A549 (cell line): ENCODE data around the gene SMG9. TPM values are rescaled to one million over a fixed set of nuclear protein-coding genes. Genes with fewer than 3 reads are reported as not detected.

Source experiments
- ATAC-seq, 2 experiments: fragments of 200-7000 bp in 1 of 2; fragments of >200 bp in 1 of 2; cut with Nextera tagmentation in 1 of 2; cut with Tn5 transposase in 1 of 2; 3 replicates each; pipeline versions ENCODE4 v1.8.0 to v1.9.1; 2018 to 2020; ENCODE audit warnings: mild to moderate bottlenecking in 1 of 2, moderate library complexity in 1 of 2
- CTCF ChIA-PET: fragments of 300-600 bp; sonication (Branson Sonifier 250); formaldehyde crosslinking; extraction: SDS; loops from one replicate; lab custom pipeline; 2021; ENCODE audit warnings: antibody characterized with exemption, inconsistent platforms; lab: Yijun Ruan, JAX
- POLR2A ChIA-PET: fragments of 350-600 bp; formaldehyde crosslinking; extraction: SDS; loops from one replicate; lab custom pipeline; 2021; ENCODE audit warnings: antibody characterized with exemption, inconsistent platforms; lab: Yijun Ruan, JAX
- DNase-seq, 2 experiments: peaks; one replicate each; pipeline versions ENCODE4 v3.0.0 to v3.0.0-alpha.2; 2011 to 2016; ENCODE audit warnings: low read depth in 1 of 2, low spot score in 1 of 2
- FAIRE-seq: peaks from 2 replicates; lab custom pipeline; 2011; peaks lifted over from hg19 to GRCh38; lab: Jason Lieb, UNC
- H3K27ac ChIP-seq, 2 experiments: fragments of >200 bp; sonication (Bioruptor Twin); formaldehyde crosslinking; 3 replicates each; pipeline ENCODE4 v1.5.1; 2016 to 2017
- H3K4me1 ChIP-seq: fragments of >200 bp; sonication (Bioruptor Twin); formaldehyde crosslinking; 3 replicates; pipeline ENCODE4 v1.6.1; 2016
- H3K4me2 ChIP-seq: fragments of >200 bp; sonication (Bioruptor Twin); formaldehyde crosslinking; 3 replicates; pipeline ENCODE4 v1.6.1; 2016
- H3K4me3 ChIP-seq: fragments of >200 bp; sonication (Bioruptor Twin); formaldehyde crosslinking; 3 replicates; pipeline ENCODE4 v1.5.1; 2016
- H3K9me3 ChIP-seq: fragments of >200 bp; sonication (Bioruptor Twin); formaldehyde crosslinking; 3 replicates; pipeline ENCODE4 v1.6.1; 2016
- CHD2 ChIP-seq: fragments of 150-350 bp; IDR thresholded peaks from 2 replicates; pipeline ENCODE4 v1.6.1; 2014; ENCODE audit warnings: low read length; ENCODE audit not compliant: partially characterized antibody
- FOXS1 ChIP-seq: fragments of 250-450 bp; sonication (Bioruptor Pico); IDR thresholded peaks from 2 replicates; pipeline ENCODE4 v1.5.0; 2020; ENCODE audit warnings: mild to moderate bottlenecking, moderate library complexity
- HEYL ChIP-seq: fragments of 250-450 bp; sonication (Bioruptor Pico); IDR thresholded peaks from 2 replicates; pipeline ENCODE4 v1.8.0; 2021; ENCODE audit warnings: mild to moderate bottlenecking, moderate library complexity
- HOXA7 ChIP-seq: fragments of 250-450 bp; sonication (Bioruptor Pico); IDR thresholded peaks from 2 replicates; pipeline ENCODE4 v1.5.0; 2020; ENCODE audit warnings: mild to moderate bottlenecking, moderate library complexity
- JUNB ChIP-seq: fragments of >200 bp; sonication (Bioruptor Twin); formaldehyde crosslinking; IDR thresholded peaks from 2 replicates; pipeline ENCODE4 v1.6.1; 2016
- MAZ ChIP-seq: fragments of 150-350 bp; IDR thresholded peaks from 2 replicates; pipeline ENCODE4 v1.6.1; 2014; ENCODE audit warnings: antibody characterized with exemption, low read depth, low read length, borderline replicate concordance
- PHF8 ChIP-seq: fragments of 200-600 bp; sonication (generic); IDR thresholded peaks from 2 replicates; pipeline ENCODE4 v1.6.1; 2016; ENCODE audit warnings: low read depth, mild to moderate bottlenecking, antibody characterized with exemption, moderate library complexity, borderline replicate concordance
- POLR2A ChIP-seq: IDR thresholded peaks from 2 replicates; pipeline ENCODE4 v1.6.1; 2012; ENCODE audit warnings: mild to moderate bottlenecking, low read length
- RCOR1 ChIP-seq: fragments of 150-350 bp; IDR thresholded peaks from 2 replicates; pipeline ENCODE4 v1.6.1; 2014; ENCODE audit warnings: antibody characterized with exemption, low read length, low read depth
- RFX5 ChIP-seq: fragments of 450-650 bp; IDR thresholded peaks from 2 replicates; pipeline ENCODE4 v1.7.1; 2014; ENCODE audit warnings: antibody characterized with exemption, mild to moderate bottlenecking, moderate library complexity
- SMC3 ChIP-seq: fragments of >200 bp; sonication (Bioruptor Twin); formaldehyde crosslinking; IDR thresholded peaks from 3 replicates; pipeline ENCODE4 v1.6.1; 2018; ENCODE audit warnings: inconsistent platforms
- TFCP2L1 ChIP-seq: fragments of 250-450 bp; sonication (Bioruptor Pico); IDR thresholded peaks from 2 replicates; pipeline ENCODE4 v1.5.0; 2021; ENCODE audit warnings: mild to moderate bottlenecking
- TP53 ChIP-seq: fragments of 250-450 bp; sonication (Bioruptor Pico); IDR thresholded peaks from 2 replicates; pipeline ENCODE4 v1.5.0; 2021; ENCODE audit warnings: mild to moderate bottlenecking, moderate library complexity
- ZFP36 ChIP-seq: fragments of 450-650 bp; IDR thresholded peaks from 2 replicates; pipeline ENCODE4 v1.6.1; 2014; ENCODE audit warnings: borderline replicate concordance; ENCODE audit not compliant: partially characterized antibody
- WGBS: methylation state at CpG from one replicate; pipeline ENCODE4 v1.1.6; 2017; ENCODE audit errors: missing lambda C conversion rate; 5-methylcytosine and 5-hydroxymethylcytosine counted together
- polyA plus RNA-seq, 4 experiments: library from polyadenylated mRNA; depleted of rRNA in 3 of 4; stranded (reverse); fragments of >200 nt; fragmentation: RNase III in 1 of 4; extraction: RNeasy Plus Mini Kit Qiagen cat#74134 plus additional on column Dnase treatment in 1 of 4; gene quantifications; 2 replicates in 3 of 4; 3 replicates in 1 of 4; pipeline ENCODE4 v1.2.3, GENCODE V29; 2011 to 2017
- TF ChIP-seq, protein P1 (sequence below): IDR thresholded peaks from 2 replicates; pipeline ENCODE4 v1.6.1; 2012
- TF ChIP-seq, protein P2 (sequence below): fragments of 250-450 bp; sonication (Bioruptor Pico); IDR thresholded peaks from 2 replicates; pipeline ENCODE4 v1.5.0; 2021; ENCODE audit warnings: mild to moderate bottlenecking, moderate library complexity, borderline replicate concordance
- TF ChIP-seq, protein P3 (sequence below): fragments of 450-650 bp; IDR thresholded peaks from 2 replicates; pipeline ENCODE4 v1.6.1; 2014; ENCODE audit warnings: antibody characterized with exemption

Gene SMG9
- polyA plus RNA-seq, 2 of the 4 experiments (the other 2 are of a cell fraction): 14.2 to 44.2 TPM

DNA sequence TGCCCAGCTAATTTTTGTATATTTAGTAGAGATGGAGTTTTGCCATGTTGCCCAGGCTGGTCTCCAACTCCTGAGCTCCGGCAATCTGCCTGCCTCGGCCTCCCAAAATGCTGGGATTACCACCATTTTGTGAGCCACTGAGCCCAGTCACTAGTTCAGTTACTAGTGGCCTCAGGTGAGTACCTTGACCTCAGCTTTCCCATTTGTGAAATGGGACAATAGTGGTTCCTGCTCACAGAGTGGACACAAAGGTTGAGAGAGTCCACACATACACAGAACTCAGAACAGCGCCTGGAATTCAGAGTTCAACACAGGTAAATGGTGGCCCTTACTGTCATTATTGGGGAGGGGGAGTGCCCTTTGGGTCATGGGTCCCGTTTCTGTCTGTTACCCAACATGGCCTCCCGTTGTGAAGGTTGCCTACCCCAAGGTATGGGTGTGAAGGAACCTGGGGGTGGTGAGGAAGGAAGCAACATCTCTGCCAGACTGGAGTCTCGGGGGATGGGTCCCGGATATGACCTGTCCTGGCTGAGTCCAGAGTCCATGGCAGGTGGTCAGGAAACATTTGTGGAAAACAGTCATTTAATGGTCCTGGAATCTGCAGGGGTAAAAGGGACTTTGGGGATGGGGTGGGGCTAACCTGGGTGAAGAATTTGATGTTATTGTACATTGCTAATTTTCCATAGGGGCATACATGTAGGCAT is 50.6 kb downstream of the SMG9 start:
- DNase-seq: peak in 1 of 2 experiments; percentile 66
- CTCF ChIA-PET: interaction anchor here (0.7 to 2.4 kb wide), 6 partner anchors 27 to 41 kb away, joined by 3 to 10 read pairs (median 3); partner anchors contain the start of gene PLAUR
- no peak for TF ChIP-seq ZFP36
- TF ChIP-seq TFCP2L1 (CRISPR knock-in tag): no peak
- TF ChIP-seq, protein P1, sequence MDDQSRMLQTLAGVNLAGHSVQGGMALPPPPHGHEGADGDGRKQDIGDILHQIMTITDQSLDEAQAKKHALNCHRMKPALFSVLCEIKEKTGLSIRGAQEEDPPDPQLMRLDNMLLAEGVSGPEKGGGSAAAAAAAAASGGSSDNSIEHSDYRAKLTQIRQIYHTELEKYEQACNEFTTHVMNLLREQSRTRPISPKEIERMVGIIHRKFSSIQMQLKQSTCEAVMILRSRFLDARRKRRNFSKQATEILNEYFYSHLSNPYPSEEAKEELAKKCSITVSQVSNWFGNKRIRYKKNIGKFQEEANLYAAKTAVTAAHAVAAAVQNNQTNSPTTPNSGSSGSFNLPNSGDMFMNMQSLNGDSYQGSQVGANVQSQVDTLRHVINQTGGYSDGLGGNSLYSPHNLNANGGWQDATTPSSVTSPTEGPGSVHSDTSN: no peak
- TF ChIP-seq, protein P2, sequence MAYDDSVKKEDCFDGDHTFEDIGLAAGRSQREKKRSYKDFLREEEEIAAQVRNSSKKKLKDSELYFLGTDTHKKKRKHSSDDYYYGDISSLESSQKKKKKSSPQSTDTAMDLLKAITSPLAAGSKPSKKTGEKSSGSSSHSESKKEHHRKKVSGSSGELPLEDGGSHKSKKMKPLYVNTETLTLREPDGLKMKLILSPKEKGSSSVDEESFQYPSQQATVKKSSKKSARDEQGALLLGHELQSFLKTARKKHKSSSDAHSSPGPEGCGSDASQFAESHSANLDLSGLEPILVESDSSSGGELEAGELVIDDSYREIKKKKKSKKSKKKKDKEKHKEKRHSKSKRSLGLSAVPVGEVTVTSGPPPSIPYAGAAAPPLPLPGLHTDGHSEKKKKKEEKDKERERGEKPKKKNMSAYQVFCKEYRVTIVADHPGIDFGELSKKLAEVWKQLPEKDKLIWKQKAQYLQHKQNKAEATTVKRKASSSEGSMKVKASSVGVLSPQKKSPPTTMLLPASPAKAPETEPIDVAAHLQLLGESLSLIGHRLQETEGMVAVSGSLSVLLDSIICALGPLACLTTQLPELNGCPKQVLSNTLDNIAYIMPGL (CRISPR knock-in tag): no peak
- TF ChIP-seq FOXS1 (CRISPR knock-in tag): no peak
- TF ChIP-seq MAZ: no peak
- TF ChIP-seq HOXA7: no peak
- Histone ChIP-seq H3K4me3 (no peak overlapping the region), H3K27ac (peak overlapping the region; percentile 76 to 91), H3K4me2 (peak overlapping the region; percentile 65), H3K4me1 (peaks cover 49% of the 10 kb centered on the region), H3K9me3 (peaks cover 9% of the 10 kb centered on the region)
- no peak for ATAC-seq
- FAIRE-seq: no peak
- POLR2A ChIA-PET: interaction anchor here (0.7 to 3.5 kb wide), 2 partner anchors 35 to 49 kb away, joined by 4 to 16 read pairs; partner anchors contain the start of gene PLAUR
- WGBS: 59% methylated on average over 7 of the region's 7 CpGs

DNA sequence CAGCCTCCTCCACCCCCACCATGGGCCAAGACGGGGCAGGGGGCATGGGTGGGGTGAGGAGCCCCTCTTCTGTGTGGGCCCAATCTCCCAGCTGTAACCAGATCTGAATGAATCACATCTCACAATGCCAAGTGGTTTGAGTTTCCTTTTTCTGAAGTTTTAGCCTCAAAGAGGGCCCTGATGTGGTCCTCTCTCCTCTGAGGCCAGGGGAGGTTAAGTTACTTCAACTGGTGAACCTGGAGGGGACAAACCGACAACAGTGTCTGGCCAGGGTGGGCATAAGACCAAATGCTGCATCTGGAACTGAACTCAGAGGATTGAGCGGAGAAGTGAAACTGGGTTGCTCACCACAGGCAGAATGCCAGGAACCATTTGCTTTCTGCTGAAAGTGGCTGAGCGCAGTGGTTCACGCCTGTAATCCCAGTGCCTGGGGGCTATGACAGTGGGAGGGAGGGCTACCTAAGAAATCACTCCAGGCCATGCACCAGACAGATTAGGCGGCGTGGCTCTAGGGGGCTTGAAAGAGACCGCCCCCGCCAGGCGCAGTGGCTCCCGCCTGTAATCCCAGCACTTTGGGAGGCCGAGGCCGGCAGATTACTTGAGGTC is 54.3 kb downstream of the SMG9 start:
- peak; percentile 22 to 30; a peak in 5 of 6 replicates for ATAC-seq
- POLR2A ChIA-PET: interaction anchor here (1.2 kb wide), 1 partner anchor 32 kb away, joined by 8 read pairs; no protein-coding TSS in a partner anchor
- Histone ChIP-seq H3K9me3 (peaks cover 9% of the 10 kb centered on the region), H3K4me1 (peaks cover 49% of the 10 kb centered on the region), H3K4me2 (peak overlapping the region; percentile 65), H3K4me3 (peak overlapping the region; percentile 26; the same call in 1 of the 3 replicates), H3K27ac (peak overlapping the region; percentile 76 to 91)
- CTCF ChIA-PET: interaction anchor here (0.5 to 2.3 kb wide), 9 partner anchors 10 to 240 kb away, joined by 3 to 9 read pairs (median 4); no protein-coding TSS in a partner anchor
- WGBS: 74% methylated on average over 13 of the region's 13 CpGs
- no peak for DNase-seq
- TF ChIP-seq RCOR1: no peak
- no peak for TF ChIP-seq RFX5
- no peak for TF ChIP-seq SMC3
- TF ChIP-seq, protein P3, sequence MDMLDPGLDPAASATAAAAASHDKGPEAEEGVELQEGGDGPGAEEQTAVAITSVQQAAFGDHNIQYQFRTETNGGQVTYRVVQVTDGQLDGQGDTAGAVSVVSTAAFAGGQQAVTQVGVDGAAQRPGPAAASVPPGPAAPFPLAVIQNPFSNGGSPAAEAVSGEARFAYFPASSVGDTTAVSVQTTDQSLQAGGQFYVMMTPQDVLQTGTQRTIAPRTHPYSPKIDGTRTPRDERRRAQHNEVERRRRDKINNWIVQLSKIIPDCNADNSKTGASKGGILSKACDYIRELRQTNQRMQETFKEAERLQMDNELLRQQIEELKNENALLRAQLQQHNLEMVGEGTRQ: no peak
- no peak for TF ChIP-seq HEYL (CRISPR knock-in tag)
- TF ChIP-seq FOXS1 (CRISPR knock-in tag): no peak
- TF ChIP-seq JUNB: no peak
- TF ChIP-seq CHD2: no peak
- no peak for TF ChIP-seq HOXA7
- TF ChIP-seq PHF8: no peak
- no peak for TF ChIP-seq TP53 (CRISPR knock-in tag)
- TF ChIP-seq POLR2A: no peak
- FAIRE-seq: no peak
